Astrocyte (in vitro differentiated cells and primary cell): ENCODE measurements around the gene THUMPD2.

Source experiments
- EZH2 ChIP-seq: IDR thresholded peaks from 2 replicates; pipeline ENCODE4 v1.6.1; 2012; ENCODE audit warnings: mild to moderate bottlenecking, low read length, inconsistent platforms; ENCODE audit not compliant: insufficient read depth
- TF ChIP-seq, protein P1 (sequence below): IDR thresholded peaks from 2 replicates; pipeline ENCODE4 v1.5.1; 2011; ENCODE audit warnings: low read depth, mild to moderate bottlenecking, inconsistent platforms, low read length, moderate library complexity; ENCODE audit not compliant: insufficient read depth

GRCh38 chr2:39723497-39723896, 55.6 kb downstream of the THUMPD2 start:
- TF ChIP-seq EZH2: no peak
- TF ChIP-seq, protein P1, sequence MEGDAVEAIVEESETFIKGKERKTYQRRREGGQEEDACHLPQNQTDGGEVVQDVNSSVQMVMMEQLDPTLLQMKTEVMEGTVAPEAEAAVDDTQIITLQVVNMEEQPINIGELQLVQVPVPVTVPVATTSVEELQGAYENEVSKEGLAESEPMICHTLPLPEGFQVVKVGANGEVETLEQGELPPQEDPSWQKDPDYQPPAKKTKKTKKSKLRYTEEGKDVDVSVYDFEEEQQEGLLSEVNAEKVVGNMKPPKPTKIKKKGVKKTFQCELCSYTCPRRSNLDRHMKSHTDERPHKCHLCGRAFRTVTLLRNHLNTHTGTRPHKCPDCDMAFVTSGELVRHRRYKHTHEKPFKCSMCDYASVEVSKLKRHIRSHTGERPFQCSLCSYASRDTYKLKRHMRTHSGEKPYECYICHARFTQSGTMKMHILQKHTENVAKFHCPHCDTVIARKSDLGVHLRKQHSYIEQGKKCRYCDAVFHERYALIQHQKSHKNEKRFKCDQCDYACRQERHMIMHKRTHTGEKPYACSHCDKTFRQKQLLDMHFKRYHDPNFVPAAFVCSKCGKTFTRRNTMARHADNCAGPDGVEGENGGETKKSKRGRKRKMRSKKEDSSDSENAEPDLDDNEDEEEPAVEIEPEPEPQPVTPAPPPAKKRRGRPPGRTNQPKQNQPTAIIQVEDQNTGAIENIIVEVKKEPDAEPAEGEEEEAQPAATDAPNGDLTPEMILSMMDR: no peak
